Stimulated activated CD8-positive, alpha-beta memory T cell treated with anti-CD3 and anti-CD28 coated beads, Interleukin-4, amount 100 ng/mL, for 48 hours (primary cell): ENCODE measurements around the gene GPD2.

ENCODE experiments used
- DNase-seq: peaks from one replicate; pipeline ENCODE4 v3.0.0-alpha.2; 2020

GPD2 gene

GRCh38 chr2:156437272-156437930 lies 1.2 kb downstream of the GPD2 start:
- no peak for DNase-seq

GRCh38 chr2:156437931-156438410 lies 1.8 kb downstream of the GPD2 start:
- DNase-seq = no peak

- DNase-seq = no peak
Observed at GRCh38 chr2:156443089-156443488, 6.9 kb downstream of the GPD2 start.

- DNase-seq = no peak
Observed at GRCh38 chr2:156445296-156446220, 9.4 kb downstream of the GPD2 start.

- no peak for DNase-seq
Observed at GRCh38 chr2:156447761-156448160, 11.6 kb downstream of the GPD2 start.

GRCh38 chr2:156448766-156449165 lies 12.6 kb downstream of the GPD2 start:
- no peak for DNase-seq

GRCh38 chr2:156452971-156453370 lies 16.8 kb downstream of the GPD2 start:
- no peak for DNase-seq

- DNase-seq = no peak
Observed at GRCh38 chr2:156455361-156455975, 19.3 kb downstream of the GPD2 start.

GRCh38 chr2:156456616-156457015 lies 20.4 kb downstream of the GPD2 start:
- no peak for DNase-seq

- no peak for DNase-seq
Observed at GRCh38 chr2:156457523-156458517, 21.6 kb downstream of the GPD2 start.

GRCh38 chr2:156459720-156460119 lies 23.5 kb downstream of the GPD2 start:
- no peak for DNase-seq

GRCh38 chr2:156464106-156464505 lies 27.9 kb downstream of the GPD2 start:
- no peak for DNase-seq

- no peak for DNase-seq
Observed at GRCh38 chr2:156465573-156465972, 29.4 kb downstream of the GPD2 start.

GRCh38 chr2:156466739-156467405 lies 30.7 kb downstream of the GPD2 start:
- DNase-seq = no peak

GRCh38 chr2:156470975-156471583 lies 34.9 kb downstream of the GPD2 start:
- no peak for DNase-seq

GRCh38 chr2:156471762-156472161 lies 35.6 kb downstream of the GPD2 start:
- DNase-seq = no peak

- no peak for DNase-seq
Observed at GRCh38 chr2:156472686-156473085, 36.5 kb downstream of the GPD2 start.

- no peak for DNase-seq
Observed at GRCh38 chr2:156473445-156473844, 37.3 kb downstream of the GPD2 start.

GRCh38 chr2:156474401-156474800 lies 38.2 kb downstream of the GPD2 start:
- DNase-seq = no peak

GRCh38 chr2:156476021-156476849 lies 40.1 kb downstream of the GPD2 start:
- no peak for DNase-seq
